ENCODE data around the gene MED19. TPM values are rescaled to one million over a fixed set of nuclear protein-coding genes. Genes with fewer than 3 reads are reported as not detected.
A peak's percentile ranks its signal among the peaks of the same experiment; 100 is the strongest.
"Not testable (repeated sequence)": the region's sequence is repeated elsewhere in the genome, so short reads cannot be mapped to it uniquely, and the experiment has no call there.

The MED19 gene
- total RNA-seq, 1 donor from 2014 or later: 9.9 TPM

DNA sequence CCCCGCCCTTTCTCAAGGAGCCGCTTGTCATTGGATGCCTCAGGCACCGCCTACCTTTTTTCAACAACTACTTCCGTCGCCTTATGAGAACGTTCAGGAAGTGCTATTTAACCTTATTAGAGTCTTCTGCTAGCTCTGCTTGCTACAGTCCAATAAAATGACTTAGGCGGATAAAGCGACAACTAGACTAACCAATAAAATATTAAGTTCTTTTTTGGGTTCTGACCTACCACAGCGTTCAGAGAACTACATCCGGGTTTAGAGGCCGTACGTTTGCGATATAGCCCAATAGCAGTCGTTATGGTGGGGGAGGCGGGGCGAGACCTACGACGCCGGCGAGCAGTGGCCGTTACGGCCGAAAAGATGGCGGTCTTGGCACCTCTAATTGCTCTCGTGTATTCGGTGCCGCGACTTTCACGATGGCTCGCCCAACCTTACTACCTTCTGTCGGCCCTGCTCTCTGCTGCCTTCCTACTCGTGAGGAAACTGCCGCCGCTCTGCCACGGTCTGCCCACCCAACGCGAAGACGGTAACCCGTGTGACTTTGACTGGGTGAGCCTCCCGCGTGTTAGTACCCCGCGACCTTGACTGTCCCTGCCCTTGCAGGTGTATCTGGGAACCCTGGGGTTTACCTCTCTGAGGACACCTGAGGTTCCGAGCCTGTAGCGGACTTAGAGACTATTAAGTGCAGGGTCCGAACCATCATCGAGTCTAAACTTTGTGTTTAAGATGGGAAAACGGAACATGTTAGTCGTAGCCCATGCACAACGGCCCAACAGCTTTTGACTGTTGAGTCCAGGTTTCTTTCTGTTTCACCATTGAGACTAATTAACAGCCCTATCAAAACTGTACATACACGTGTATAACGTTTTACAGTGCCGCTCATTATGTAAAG lies 488 bp upstream of the MED19 start, which contains the start of gene TMX2:
Gene TMX2, plus strand, starts transcription at position 338 of the 895 bp plus-strand sequence. Its CDS starts 26 bp downstream, at position 364.
- DNase-seq (ENCODE audit: low spot score): peak; percentile 95
- intact Hi-C loops (cut with DNase I): loop anchor here (2.0 to 5.0 kb wide), 2 partner anchors 28 to 45 kb away; partner anchors contain the start of genes SELENOH and ZDHHC5

DNA sequence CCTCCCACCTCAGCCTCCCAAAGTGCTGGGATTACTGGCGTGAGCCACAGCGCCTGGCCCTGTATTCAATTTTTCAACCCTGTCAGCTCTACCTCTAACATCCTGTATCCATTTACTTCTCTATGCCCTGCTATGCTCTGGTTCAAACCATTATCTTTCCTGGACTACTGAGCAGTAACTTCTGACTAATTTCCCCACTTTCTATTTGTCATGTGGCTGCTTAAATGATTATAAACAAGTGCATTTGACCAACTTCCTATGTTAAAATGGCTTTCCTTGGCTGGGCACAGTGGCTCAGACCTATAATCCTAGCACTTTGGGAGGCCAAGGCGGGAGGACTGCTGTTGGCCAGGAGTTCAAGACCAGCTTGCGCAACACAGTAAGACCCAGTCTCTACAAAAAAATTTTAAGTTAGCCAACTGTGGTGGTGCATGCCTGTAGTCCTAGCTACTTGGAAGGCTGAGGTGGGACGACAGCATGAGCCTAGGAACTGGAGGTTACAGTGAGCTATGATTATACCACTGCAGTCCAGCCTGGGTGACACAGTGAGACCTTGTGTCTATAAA lies 2.1 kb downstream of the MED19 start:
- intact Hi-C loops (cut with DNase I): loop anchor here (2.0 to 5.0 kb wide), 2 partner anchors 43 to 141 kb away; partner anchors contain the start of gene ZDHHC5
- no peak for DNase-seq (ENCODE audit: low spot score)

- intact Hi-C loops (cut with DNase I); DNase-seq (ENCODE audit: low spot score): not testable (repeated sequence)
Observed at GRCh38 chr11:57705432-57705831, 6.6 kb downstream of the MED19 start.

GRCh38 chr11:57704932-57705331 lies 7.1 kb downstream of the MED19 start:
- intact Hi-C loops (cut with DNase I): no loop called here
- DNase-seq (ENCODE audit: low spot score): no peak

GRCh38 chr11:57703341-57703740 lies 8.7 kb downstream of the MED19 start:
- DNase-seq (ENCODE audit: low spot score): no peak
- intact Hi-C loops (cut with DNase I): no loop called here

- no peak for DNase-seq (ENCODE audit: low spot score)
- intact Hi-C loops (cut with DNase I): no loop called here
Observed at GRCh38 chr11:57700425-57700824, 11.6 kb downstream of the MED19 start.

- DNase-seq (ENCODE audit: low spot score): no peak
- intact Hi-C loops (cut with DNase I): no loop called here
Observed at GRCh38 chr11:57699813-57700212, 12.2 kb downstream of the MED19 start.

- no peak for DNase-seq (ENCODE audit: low spot score)
- intact Hi-C loops (cut with DNase I): no loop called here
Observed at GRCh38 chr11:57698843-57699365, 13.1 kb downstream of the MED19 start.

GRCh38 chr11:57690474-57690873 lies 21.5 kb downstream of the MED19 start:
- intact Hi-C loops (cut with DNase I); DNase-seq (ENCODE audit: low spot score): not testable (repeated sequence)

GRCh38 chr11:57681168-57681567 lies 30.8 kb downstream of the MED19 start:
- intact Hi-C loops (cut with DNase I): no loop called here
- DNase-seq (ENCODE audit: low spot score): no peak

DNA sequence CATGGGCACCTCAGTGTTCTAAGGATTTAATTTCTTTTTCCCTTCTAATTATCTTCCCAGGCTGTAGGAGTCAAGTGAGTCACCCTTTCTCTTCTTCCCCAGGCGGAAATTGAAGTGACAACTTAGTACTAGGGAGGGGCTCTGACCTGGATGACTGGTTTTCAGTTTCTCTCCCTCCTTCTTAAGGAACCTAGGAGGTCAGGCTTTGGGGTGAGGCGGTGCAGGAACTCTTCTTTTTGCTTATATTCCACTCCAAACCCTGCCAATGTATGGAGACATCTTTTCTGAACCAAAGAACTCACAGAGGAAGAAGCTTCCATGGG lies 31.5 kb downstream of the MED19 start:
- intact Hi-C loops (cut with DNase I): no loop called here
- no peak for DNase-seq (ENCODE audit: low spot score)

- no peak for DNase-seq (ENCODE audit: low spot score)
- intact Hi-C loops (cut with DNase I): no loop called here
Observed at GRCh38 chr11:57679396-57679795, 32.6 kb downstream of the MED19 start.

GRCh38 chr11:57675176-57675941 lies 36.7 kb downstream of the MED19 start:
- no peak for DNase-seq (ENCODE audit: low spot score)
- intact Hi-C loops (cut with DNase I): no loop called here

DNA sequence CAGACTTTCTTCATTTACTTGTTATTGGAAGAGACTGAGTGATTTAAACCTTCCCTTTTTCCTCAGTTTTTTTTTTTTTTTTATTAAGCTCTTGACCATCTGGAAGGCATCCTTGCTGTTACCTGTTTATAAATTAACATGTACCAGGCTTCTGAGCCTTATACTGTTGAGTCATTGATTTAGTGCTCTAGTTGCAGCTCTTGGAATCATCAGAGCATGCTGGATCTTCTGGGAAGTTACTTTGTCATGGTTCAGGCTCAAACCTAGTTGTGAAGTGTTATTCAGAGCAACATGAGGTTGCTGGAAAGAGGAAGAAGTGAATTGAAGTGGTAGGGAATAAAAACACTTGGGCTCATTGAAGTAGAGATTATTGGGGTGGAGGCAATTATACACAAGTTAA lies 37.8 kb downstream of the MED19 start:
- intact Hi-C loops (cut with DNase I): no loop called here
- DNase-seq (ENCODE audit: low spot score): no peak

GRCh38 chr11:57668434-57668782 lies 43.6 kb downstream of the MED19 start:
- no peak for DNase-seq (ENCODE audit: low spot score)
- intact Hi-C loops (cut with DNase I): loop anchor here (5.0 kb wide), 2 partner anchors 44 to 74 kb away; partner anchors contain the start of genes MED19, SELENOH and TMX2

GRCh38 chr11:57667736-57668433 lies 44.1 kb downstream of the MED19 start, which contains the start of gene ZDHHC5:
TSS of gene ZDHHC5 (plus strand) at chr11:57668114. CDS start at chr11:57673091, 4,977 bp downstream.
- intact Hi-C loops (cut with DNase I): loop anchor here (5.0 kb wide), 2 partner anchors 44 to 74 kb away; partner anchors contain the start of genes MED19, SELENOH and TMX2

DNA sequence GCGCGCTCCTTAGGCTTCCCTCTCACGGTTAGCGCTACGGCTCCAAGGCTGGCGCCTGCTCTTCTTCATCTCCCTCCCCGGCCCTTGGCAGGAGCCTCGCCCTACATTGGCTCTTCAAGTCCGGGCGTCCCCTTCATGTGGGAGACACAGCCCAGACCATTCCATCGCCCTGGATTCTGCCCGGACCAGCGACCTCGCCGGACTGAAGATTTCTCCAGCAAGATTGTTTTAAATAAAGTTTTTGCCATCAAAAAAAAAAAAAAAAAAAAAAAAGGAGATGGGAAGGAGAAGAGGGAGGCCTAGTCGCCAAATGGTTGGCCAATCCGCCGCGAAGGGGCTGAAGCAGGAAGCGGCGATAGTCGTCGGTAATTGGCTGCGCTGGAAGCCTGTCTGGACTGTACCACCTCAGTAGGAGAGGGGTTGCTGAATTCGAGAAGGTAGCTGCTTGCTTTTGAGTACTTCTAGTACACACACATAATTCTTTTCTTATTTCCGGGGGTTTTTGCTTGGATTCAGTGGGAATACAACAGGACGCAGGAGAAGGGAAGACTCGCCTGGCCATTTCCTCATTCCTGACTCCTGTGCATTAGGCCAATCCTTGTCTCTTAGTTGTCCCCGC lies 44.8 kb downstream of the MED19 start:
- peak; percentile 98 for DNase-seq (ENCODE audit: low spot score)
- intact Hi-C loops (cut with DNase I): loop anchor here (5.0 kb wide), 2 partner anchors 45 to 75 kb away; partner anchors contain the start of genes MED19, SELENOH and TMX2

More at GRCh38 chr11:57667736-57668433, 44.1 kb downstream of the MED19 start, which contains the start of gene ZDHHC5:
- DNase-seq (ENCODE audit: low spot score): peak; percentile 99

- intact Hi-C loops (cut with DNase I): no loop called here
- DNase-seq (ENCODE audit: low spot score): no peak
Observed at GRCh38 chr11:57663975-57664374, 48.0 kb downstream of the MED19 start.

All from cardiac septum (tissue), 1 donor.